K562 treated with DMSO at 1 percent for 12 hours (cell line): ENCODE measurements around the gene GIGYF2. TPM values are rescaled to one million over a fixed set of nuclear protein-coding genes. Genes with fewer than 3 reads are reported as not detected.

Experiments
- total RNA-seq: library from RNA; unstranded; fragments of 300-600 nt; gene quantifications from 2 replicates; pipeline ENCODE4 v1.2.3, GENCODE V29; 2022; ENCODE audit not compliant: insufficient read depth

Gene GIGYF2, protein sequence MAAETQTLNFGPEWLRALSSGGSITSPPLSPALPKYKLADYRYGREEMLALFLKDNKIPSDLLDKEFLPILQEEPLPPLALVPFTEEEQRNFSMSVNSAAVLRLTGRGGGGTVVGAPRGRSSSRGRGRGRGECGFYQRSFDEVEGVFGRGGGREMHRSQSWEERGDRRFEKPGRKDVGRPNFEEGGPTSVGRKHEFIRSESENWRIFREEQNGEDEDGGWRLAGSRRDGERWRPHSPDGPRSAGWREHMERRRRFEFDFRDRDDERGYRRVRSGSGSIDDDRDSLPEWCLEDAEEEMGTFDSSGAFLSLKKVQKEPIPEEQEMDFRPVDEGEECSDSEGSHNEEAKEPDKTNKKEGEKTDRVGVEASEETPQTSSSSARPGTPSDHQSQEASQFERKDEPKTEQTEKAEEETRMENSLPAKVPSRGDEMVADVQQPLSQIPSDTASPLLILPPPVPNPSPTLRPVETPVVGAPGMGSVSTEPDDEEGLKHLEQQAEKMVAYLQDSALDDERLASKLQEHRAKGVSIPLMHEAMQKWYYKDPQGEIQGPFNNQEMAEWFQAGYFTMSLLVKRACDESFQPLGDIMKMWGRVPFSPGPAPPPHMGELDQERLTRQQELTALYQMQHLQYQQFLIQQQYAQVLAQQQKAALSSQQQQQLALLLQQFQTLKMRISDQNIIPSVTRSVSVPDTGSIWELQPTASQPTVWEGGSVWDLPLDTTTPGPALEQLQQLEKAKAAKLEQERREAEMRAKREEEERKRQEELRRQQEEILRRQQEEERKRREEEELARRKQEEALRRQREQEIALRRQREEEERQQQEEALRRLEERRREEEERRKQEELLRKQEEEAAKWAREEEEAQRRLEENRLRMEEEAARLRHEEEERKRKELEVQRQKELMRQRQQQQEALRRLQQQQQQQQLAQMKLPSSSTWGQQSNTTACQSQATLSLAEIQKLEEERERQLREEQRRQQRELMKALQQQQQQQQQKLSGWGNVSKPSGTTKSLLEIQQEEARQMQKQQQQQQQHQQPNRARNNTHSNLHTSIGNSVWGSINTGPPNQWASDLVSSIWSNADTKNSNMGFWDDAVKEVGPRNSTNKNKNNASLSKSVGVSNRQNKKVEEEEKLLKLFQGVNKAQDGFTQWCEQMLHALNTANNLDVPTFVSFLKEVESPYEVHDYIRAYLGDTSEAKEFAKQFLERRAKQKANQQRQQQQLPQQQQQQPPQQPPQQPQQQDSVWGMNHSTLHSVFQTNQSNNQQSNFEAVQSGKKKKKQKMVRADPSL (N-terminal part only)
- 7.9 and 23.0 TPM in 2 replicates for total RNA-seq

DNA sequence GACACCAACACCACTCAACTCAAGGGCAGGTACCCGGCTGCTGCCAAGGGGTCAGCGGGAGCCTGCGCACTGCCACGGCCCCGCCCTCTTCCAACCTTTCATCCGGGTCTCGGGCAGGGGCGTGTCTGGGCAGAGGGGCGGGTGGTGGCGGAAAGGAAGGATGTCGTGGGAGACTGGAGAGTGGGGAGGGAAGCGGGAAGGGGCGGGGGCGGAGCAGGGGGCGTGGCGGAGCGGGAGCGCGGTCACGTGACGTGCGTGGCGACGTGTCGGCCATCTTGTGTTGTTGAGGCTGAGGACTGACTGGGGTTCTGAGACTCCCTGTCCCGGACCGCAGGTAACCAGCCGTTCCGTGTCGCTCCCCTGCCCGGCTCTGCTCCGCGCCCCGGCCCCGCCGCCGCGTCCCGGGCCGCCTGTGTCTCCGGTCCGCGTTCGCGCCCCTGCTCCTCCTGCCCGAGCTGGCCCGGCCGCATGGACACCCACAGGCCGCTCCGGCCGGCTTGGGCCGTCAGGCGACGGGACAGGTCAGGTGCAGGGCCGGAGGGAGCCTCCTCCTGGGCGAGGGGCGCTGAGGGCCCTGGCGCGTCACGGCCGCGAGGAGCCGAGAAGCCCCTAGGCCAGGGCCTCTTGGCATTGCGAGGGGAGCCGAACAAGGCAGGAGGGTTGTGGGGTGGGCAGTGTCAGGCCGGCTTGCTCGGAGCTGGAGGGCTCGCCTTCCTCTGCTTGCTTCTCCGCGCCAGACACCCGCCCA, at the start of gene GIGYF2:
Gene GIGYF2 (plus strand): TSS at position 273 of the 748 bp plus-strand sequence. CDS start 37,867 bp downstream, outside the sequence.

DNA sequence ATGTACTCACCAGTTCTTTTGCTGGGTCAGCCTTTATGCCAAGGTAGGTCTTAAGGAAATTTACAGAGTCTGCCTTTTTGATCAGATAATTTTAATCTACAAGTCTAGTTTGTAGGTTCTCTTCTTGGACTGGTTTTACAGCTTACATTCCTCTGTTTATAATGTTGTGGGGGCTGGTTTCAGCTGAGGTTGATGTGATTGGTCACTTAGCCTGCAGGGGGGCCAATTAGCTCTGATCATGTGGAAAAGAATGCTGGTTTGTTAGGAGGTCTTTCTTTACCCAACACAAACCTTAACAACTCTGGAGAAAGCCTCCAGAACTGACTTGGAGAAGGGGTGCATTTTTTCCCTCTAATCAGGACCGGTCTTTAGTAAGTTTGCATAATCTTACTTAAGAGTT, 79.3 kb downstream of the GIGYF2 start, which contains the start of gene KCNJ13:
Gene KCNJ13 (minus strand): TSS at position 131 of the 400 bp plus-strand sequence. CDS start 5,203 bp downstream, outside the sequence.

DNA sequence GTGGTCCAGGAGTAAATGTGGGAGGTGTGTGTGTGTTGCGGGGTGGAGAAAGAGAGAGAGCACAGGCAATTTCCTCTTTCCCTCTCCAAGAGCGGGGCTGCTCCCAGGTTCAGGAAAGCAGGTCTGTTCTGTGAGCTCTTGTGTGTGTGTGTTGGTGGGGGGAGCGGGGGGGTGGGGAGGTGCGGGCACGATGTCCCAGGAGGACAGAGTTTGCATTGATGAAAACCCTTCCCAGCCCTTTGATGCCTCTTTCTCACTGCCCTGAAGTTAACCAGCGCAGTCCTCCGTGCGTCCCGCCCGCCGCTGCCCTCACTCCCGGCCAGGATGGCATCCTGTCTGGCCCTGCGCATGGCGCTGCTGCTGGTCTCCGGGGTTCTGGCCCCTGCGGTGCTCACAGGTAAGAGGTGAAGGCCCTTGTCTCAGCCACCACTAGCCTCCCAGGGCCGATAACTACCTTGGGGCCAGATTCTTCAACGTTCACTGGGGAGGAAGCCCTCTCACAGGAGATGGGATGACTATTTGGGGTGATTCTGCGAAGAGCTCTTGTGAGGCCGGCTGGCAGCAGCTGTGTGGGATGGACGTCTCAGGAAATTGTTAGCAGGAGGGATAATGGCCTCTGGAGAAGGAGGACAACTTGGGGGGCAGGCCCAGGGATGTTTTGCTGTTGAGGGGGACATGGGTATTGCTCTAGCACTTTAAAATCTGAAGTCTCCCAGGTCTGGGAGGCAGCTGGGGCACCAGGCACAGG, 173.1 kb downstream of the GIGYF2 start, which contains the start of gene SNORC:
Gene SNORC (plus strand): TSS at position 247 of the 748 bp plus-strand sequence. CDS start 78 bp downstream, at position 325.

Other genes with a start within 250 kb of the GIGYF2 start
- not detected in 2 replicates for gene ALPI, start 241.2 kb upstream of the GIGYF2 start, total RNA-seq
- not detected in 2 replicates for gene ECEL1, start 209.5 kb upstream of the GIGYF2 start, total RNA-seq
- not detected in 2 replicates for gene PRSS56, start 176.9 kb upstream of the GIGYF2 start, total RNA-seq
- not detected in 2 replicates for gene CHRND, start 171.2 kb upstream of the GIGYF2 start, total RNA-seq
- gene CHRNG, start 157.6 kb upstream of the GIGYF2 start, total RNA-seq: not detected in 2 replicates
- gene TIGD1, start 146.8 kb upstream of the GIGYF2 start, total RNA-seq: 1.5 and 4.8 TPM in 2 replicates
- 46.3 and 53.1 TPM in 2 replicates for gene EIF4E2, start 146.6 kb upstream of the GIGYF2 start, total RNA-seq
- gene EFHD1, start 63.7 kb upstream of the GIGYF2 start, total RNA-seq: 13.4 and 19.2 TPM in 2 replicates
- not detected in 2 replicates for gene KCNJ13, start 79.2 kb downstream of the GIGYF2 start, total RNA-seq
- gene SNORC, start 172.9 kb downstream of the GIGYF2 start, total RNA-seq: 3.3 and 4.4 TPM in 2 replicates